Esophagus squamous epithelium (tissue), 5 donors: ENCODE data around the gene PCNT. TPM values are rescaled to one million over a fixed set of nuclear protein-coding genes. Genes with fewer than 3 reads are reported as not detected.

Source experiments
- DNase-seq: peaks from one replicate; lab custom pipeline; 2025; lab: John Stamatoyannopoulos, UW
- H3K27ac ChIP-seq, 4 donors: fragments of 200-600 bp; sonication (generic); one replicate each; pipeline ENCODE4 v1.5.1; 2016 to 2019; ENCODE audit warnings: mild to moderate bottlenecking in 1 of 4
- H3K27me3 ChIP-seq, 4 donors: fragments of 200-600 bp; sonication (generic); 1 replicate in 3 of 4; 2 replicates in 1 of 4; pipeline versions ENCODE4 v1.5.1 to v1.6.0; 2017 to 2021; ENCODE audit warnings: antibody characterized with exemption in 1 of 4
- H3K36me3 ChIP-seq, 3 donors: fragments of 200-600 bp; sonication (generic); one replicate each; pipeline ENCODE4 v1.5.1; 2016 to 2019
- H3K4me1 ChIP-seq, 3 donors: fragments of 200-600 bp; sonication (generic); one replicate each; pipeline ENCODE4 v1.5.1; 2017 to 2019
- H3K4me3 ChIP-seq, 4 donors: fragments of 200-600 bp; sonication (generic); 1 replicate in 3 of 4; 2 replicates in 1 of 4; pipeline ENCODE4 v1.5.1; 2016 to 2019; ENCODE audit warnings: mild to moderate bottlenecking in 2 of 4, moderate library complexity in 1 of 4
- H3K9me3 ChIP-seq, 3 donors: fragments of 200-600 bp; sonication (generic); one replicate each; pipeline ENCODE4 v1.5.1; 2016 to 2019
- POLR2A ChIP-seq, 4 donors: fragments of 450-650 bp; IDR thresholded peaks; one replicate each; pipeline ENCODE4 v1.6.1; 2017; ENCODE audit warnings: antibody characterized with exemption in 4 of 4, mild to moderate bottlenecking in 4 of 4, moderate library complexity in 3 of 4
- WGBS, 2 donors: methylation state at CpG; one replicate each; pipeline ENCODE4 v1.1.5; 2018; 5-methylcytosine and 5-hydroxymethylcytosine counted together
- intact Hi-C: fragments of 100-400 bp; cut with DNase I; formaldehyde crosslinking; loops from one replicate; pipeline ENCODE4 v1.15.0; 2022
- total RNA-seq, 4 donors: library from RNA; depleted of rRNA; stranded (reverse); fragments of >200 nt; gene quantifications; one replicate each; pipeline ENCODE4 v1.1.0, GENCODE V29; 2016
- TF ChIP-seq, protein P1 (sequence below), 6 experiments: fragments of 450-650 bp in 4 of 6; fragments of 200-600 bp in 2 of 6; sonication (generic) in 2 of 6; IDR thresholded peaks; one replicate each; pipeline ENCODE4 v1.5.1; 2016 to 2019; ENCODE audit warnings: antibody characterized with exemption in 6 of 6, mild to moderate bottlenecking in 4 of 6, moderate library complexity in 4 of 6
- donor health status: DM: yes; HTN: yes; CAD: no.

The PCNT gene
- total RNA-seq, 4 donors from 2014 or later = 26.8 to 38.7 (median 29.9) TPM

DNA sequence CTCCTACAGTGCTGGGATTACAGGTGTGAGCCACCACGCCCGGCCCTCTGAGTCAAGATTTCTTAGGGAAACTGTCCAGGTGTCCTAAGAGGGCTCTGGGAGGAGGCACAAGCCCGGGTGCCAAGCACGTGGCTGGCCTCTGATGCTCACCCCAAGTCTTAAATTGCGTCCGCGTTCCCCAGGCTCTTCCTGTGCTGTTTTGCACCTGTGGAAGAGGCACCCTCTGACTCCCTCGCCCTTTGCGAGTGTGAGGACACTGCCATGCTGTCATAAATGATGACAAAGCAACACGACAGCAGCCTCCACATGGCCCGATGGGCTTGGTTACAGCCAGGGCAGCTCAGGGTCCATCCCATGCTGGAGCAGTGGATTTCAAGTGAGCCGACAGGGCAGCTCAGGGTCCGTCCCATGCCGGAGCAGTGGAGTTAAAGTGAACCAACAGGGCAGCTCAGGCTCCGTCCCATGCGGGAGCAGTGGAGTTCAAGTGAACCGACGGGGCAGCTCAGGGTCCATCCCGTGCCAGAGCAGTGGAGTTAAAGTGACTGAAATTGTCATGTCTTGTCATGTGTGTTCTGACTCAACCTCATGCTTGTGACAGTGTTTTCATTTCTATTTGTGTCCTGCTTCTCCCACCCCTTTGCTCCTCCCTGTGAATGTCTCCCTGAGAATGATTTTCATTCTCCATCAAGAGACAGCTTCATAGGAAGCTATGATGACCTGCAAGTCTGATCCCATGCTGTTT is 33.9 kb downstream of the PCNT start:
- Histone ChIP-seq H3K4me1 (no peaks in the 10 kb centered on the region), H3K4me3 (no peak overlapping the region), H3K27ac (no peak overlapping the region), H3K27me3 (no peaks in the 10 kb centered on the region), H3K36me3 (peaks cover 17 to 98% (median 21%) of the 10 kb centered on the region in 3 donors), H3K9me3 (no peaks in the 10 kb centered on the region)
- intact Hi-C loops = no loop called here
- TF ChIP-seq, protein P1, sequence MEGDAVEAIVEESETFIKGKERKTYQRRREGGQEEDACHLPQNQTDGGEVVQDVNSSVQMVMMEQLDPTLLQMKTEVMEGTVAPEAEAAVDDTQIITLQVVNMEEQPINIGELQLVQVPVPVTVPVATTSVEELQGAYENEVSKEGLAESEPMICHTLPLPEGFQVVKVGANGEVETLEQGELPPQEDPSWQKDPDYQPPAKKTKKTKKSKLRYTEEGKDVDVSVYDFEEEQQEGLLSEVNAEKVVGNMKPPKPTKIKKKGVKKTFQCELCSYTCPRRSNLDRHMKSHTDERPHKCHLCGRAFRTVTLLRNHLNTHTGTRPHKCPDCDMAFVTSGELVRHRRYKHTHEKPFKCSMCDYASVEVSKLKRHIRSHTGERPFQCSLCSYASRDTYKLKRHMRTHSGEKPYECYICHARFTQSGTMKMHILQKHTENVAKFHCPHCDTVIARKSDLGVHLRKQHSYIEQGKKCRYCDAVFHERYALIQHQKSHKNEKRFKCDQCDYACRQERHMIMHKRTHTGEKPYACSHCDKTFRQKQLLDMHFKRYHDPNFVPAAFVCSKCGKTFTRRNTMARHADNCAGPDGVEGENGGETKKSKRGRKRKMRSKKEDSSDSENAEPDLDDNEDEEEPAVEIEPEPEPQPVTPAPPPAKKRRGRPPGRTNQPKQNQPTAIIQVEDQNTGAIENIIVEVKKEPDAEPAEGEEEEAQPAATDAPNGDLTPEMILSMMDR (IDR thresholded peaks at IDR 0.05) = no peak
- no peak for TF ChIP-seq POLR2A (IDR thresholded peaks at IDR 0.05)
- 75 to 90% methylated on average over 10 to 17 of the region's 19 CpGs for WGBS, 2 donors
- DNase-seq = no peak

- H3K4me3 ChIP-seq = no peak overlapping the region
- H3K4me1 ChIP-seq = no peaks in the 10 kb centered on the region
- no peak for DNase-seq
- no peak for TF ChIP-seq POLR2A (IDR thresholded peaks at IDR 0.05)
- TF ChIP-seq, protein P1 (IDR thresholded peaks at IDR 0.05) = no peak
- no peaks in the 10 kb centered on the region for H3K27me3 ChIP-seq
- no peak overlapping the region for H3K27ac ChIP-seq
- WGBS, 2 donors = 94 to 96% methylated on average over 10 of the region's 10 CpGs
- intact Hi-C loops = no loop called here
- peaks cover 9 to 96% (median 11%) of the 10 kb centered on the region in 3 donors for H3K36me3 ChIP-seq
- no peaks in the 10 kb centered on the region for H3K9me3 ChIP-seq
Measured at GRCh38 chr21:46361176-46361575, 37.2 kb downstream of the PCNT start.

DNA sequence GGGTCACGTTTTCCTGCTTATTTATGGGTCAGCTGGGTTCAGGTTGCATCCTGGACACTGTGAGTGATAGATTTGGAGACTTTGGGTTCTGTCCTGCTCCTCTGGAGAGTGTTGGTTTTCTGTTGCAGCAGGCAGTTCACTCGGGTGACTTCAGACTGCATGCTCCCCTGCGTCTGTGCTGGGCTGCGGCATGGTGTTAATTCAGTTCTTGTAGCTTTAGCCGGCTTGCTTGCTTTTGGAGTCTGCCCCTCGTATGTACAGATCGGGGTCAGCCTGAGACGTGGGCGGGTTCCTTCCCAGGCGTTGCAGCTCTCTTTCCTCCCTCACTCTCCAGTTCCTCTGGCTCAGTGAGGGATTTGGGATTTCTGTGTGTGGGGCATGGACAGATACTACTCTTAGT is 38.0 kb downstream of the PCNT start:
- H3K36me3 ChIP-seq = peaks cover 12 to 96% (median 19%) of the 10 kb centered on the region in 3 donors
- 74 to 86% methylated on average over 4 to 10 of the region's 10 CpGs for WGBS, 2 donors
- H3K27ac ChIP-seq = no peak overlapping the region

GRCh38 chr21:46362946-46363345 is 39.0 kb downstream of the PCNT start:
- TF ChIP-seq, protein P1 (IDR thresholded peaks at IDR 0.05) = no peak
- TF ChIP-seq POLR2A (IDR thresholded peaks at IDR 0.05) = no peak
- Histone ChIP-seq H3K9me3 (no peaks in the 10 kb centered on the region), H3K27ac (no peak overlapping the region), H3K27me3 (no peaks in the 10 kb centered on the region), H3K4me1 (no peaks in the 10 kb centered on the region), H3K4me3 (no peak overlapping the region), H3K36me3 (peaks cover 17 to 96% (median 20%) of the 10 kb centered on the region in 3 donors)
- no peak for DNase-seq
- intact Hi-C loops = no loop called here
- WGBS, 2 donors = 90% methylated on average over 13 to 15 of the region's 15 CpGs

More for the DNA sequence above, 38.0 kb downstream of the PCNT start:
- no peak for DNase-seq
- intact Hi-C loops = no loop called here
- H3K9me3 ChIP-seq = no peaks in the 10 kb centered on the region
- no peaks in the 10 kb centered on the region for H3K4me1 ChIP-seq
- TF ChIP-seq, protein P1 (IDR thresholded peaks at IDR 0.05) = no peak
- TF ChIP-seq POLR2A (IDR thresholded peaks at IDR 0.05) = no peak
- no peak overlapping the region for H3K4me3 ChIP-seq
- H3K27me3 ChIP-seq = no peaks in the 10 kb centered on the region

DNA sequence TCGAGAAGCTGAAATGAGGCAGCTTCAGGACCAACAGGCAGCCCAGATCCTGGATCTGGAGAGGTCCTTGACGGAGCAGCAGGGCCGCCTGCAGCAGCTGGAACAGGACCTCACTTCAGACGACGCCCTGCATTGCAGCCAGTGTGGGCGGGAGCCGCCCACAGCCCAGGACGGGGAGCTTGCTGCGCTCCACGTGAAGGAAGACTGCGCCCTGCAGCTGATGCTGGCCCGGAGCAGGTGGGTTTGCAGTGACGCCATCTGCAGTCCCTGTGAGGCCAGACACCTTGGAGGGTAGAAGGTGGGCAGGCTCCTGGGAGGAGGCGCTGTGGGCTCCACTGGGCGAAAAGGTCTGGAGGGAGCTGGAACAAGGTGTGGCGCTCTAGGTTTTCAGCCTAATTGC is 39.7 kb downstream of the PCNT start:
- no peak for DNase-seq
- intact Hi-C loops = no loop called here
- TF ChIP-seq, protein P1 (IDR thresholded peaks at IDR 0.05) = no peak
- TF ChIP-seq POLR2A (IDR thresholded peaks at IDR 0.05) = no peak
- H3K27me3 ChIP-seq = no peaks in the 10 kb centered on the region
- peaks cover 18 to 96% (median 20%) of the 10 kb centered on the region in 3 donors for H3K36me3 ChIP-seq
- no peaks in the 10 kb centered on the region for H3K9me3 ChIP-seq
- no peak overlapping the region for H3K27ac ChIP-seq
- 79 to 86% methylated on average over 2 to 12 of the region's 16 CpGs for WGBS, 2 donors
- H3K4me1 ChIP-seq = no peaks in the 10 kb centered on the region
- H3K4me3 ChIP-seq = no peak overlapping the region
